T47D (cell line): ENCODE results near the gene TSSK1B.
"Not testable (repeated sequence)": the region's sequence is repeated elsewhere in the genome, so short reads cannot be mapped to it uniquely, and the experiment has no call there.

ENCODE experiments used
- DNase-seq, 2 experiments: peaks; one replicate each; pipeline versions ENCODE4 v3.0.0 to v3.0.0-alpha.2; 2011 to 2012; ENCODE audit warnings: low read depth in 1 of 2, low spot score in 1 of 2
- JUND ChIP-seq: IDR thresholded peaks from 2 replicates; pipeline ENCODE4 v1.6.1; 2012; ENCODE audit warnings: low read depth
- in situ Hi-C: cut with HindIII; loops from 2 replicates; pipeline ENCODE4 v1.10.0; 2016; ENCODE audit warnings: low sequenced_read_pairs, low pct_unique_long_range_greater_than_20kb

TSSK1B gene, protein sequence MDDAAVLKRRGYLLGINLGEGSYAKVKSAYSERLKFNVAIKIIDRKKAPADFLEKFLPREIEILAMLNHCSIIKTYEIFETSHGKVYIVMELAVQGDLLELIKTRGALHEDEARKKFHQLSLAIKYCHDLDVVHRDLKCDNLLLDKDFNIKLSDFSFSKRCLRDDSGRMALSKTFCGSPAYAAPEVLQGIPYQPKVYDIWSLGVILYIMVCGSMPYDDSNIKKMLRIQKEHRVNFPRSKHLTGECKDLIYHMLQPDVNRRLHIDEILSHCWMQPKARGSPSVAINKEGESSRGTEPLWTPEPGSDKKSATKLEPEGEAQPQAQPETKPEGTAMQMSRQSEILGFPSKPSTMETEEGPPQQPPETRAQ

DNA sequence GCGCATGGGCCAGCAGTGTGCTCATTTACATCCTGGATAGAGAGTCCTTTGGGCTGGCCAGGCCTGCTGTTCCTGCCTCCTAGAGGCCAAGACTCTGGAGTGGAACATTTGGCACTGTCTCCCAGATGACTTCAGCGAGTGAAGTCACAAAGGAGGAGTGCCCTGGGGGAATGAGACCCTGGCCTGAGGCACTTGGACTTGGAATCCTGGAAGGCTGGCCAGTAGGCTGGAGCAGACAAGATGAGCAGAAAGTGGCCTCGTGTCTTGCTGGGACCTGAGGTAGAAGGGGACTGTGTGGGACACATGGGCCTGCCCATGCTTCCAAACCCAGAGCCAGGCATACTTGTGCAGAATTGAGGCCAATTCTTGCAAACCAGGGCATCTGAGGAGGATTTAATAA is at the start of gene TSSK1B:
TSSK1B (minus strand) TSS at position 101 of the 400 bp plus-strand sequence. CDS start 150 bp downstream, outside the sequence.
- in situ Hi-C loops, result no loop called here
- no peak for TF ChIP-seq JUND
- DNase-seq, result no peak

DNA sequence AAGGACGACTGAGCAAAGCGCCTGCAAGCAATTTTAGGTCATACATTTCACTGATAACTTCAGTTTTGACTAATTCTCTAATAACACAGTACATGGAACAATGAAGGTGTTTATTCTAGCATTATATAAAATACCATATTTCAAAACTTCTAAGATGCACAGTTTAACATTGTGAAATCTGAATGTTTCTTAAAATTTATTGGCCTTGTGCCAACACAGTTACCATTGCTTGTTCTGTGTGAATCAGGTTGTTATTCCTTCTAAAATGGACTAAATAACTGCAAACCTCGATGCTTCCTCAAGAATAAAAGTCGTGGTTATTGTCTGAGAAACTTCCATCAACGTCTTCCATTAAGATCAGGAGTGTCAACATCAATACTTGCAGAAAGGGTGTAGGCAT is 45.5 kb upstream of the TSSK1B start:
- no peak for TF ChIP-seq JUND
- DNase-seq, result no peak
- in situ Hi-C loops, result no loop called here

DNA sequence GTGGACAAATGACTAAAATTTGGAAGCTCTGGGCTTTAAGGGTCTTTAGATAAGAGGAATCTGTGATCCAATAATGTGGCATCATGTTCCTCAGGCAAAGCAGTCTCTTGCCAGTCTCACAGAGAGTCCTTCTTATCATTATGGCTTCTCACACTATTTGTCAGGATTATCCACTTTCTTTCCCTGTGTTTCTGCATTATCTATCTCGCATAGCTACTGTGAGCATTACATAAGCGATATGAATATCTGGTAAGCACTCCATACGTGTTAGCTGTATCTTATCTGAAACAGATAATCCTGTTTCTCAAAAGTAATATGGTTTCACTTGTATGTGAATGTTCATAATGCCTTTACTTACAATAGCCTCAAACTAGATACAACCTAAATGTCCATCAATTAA is 43.9 kb upstream of the TSSK1B start:
- TF ChIP-seq JUND, result no peak
- in situ Hi-C loops, result no loop called here
- no peak for DNase-seq

DNA sequence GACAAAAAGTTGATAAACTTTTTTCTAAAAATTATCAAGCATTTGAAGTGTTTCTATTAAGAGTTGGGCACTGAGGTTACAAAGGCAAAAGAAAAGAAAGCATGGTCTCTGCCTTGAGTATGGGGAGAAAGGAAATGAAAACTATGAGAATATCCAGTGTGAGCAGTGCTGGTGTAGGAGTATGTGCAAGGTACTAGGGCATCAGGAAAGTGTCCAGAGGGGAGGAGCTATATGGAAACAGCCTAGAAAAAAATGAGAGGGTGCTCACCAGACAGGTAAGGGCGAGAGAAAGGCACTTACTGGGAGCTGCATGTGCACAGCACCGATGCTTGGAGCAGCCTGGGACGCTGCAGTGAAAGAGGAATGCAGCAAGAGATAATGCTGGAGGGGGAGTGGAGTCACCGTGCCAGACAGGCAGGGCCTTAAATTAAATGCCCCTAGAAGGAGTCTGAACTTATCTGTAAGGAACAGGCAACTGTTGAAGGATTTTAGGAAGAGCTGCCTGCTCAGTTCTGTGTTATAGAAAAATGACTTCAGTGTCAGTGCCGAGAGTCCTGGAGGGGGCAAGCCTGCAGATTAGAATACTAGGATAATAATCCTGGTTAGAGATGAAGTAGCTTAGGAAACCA is 39.4 kb upstream of the TSSK1B start:
- in situ Hi-C loops, result no loop called here
- DNase-seq, result peak in 1 of 2 experiments; percentile 18
- TF ChIP-seq JUND, result no peak

DNA sequence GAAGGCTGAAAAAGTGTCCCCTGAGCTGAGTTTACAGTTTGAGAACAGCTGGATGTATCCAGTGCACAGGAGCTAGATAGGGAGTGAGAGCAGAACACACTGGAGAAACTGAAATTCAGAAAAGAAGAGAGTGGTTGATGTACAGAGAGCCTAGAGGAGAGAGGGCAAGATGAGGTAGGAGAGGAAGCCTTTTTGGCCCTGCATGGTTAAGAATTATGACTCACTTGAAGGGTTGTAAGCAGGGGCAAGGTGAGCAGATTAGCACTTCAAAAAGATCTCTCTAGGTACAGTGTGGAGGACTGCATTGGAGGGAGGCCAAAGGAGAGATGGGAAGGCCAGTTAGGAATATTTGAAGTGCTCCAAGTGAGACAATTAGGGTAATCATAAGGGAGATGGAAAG is 28.2 kb upstream of the TSSK1B start:
- no peak for TF ChIP-seq JUND

DNA sequence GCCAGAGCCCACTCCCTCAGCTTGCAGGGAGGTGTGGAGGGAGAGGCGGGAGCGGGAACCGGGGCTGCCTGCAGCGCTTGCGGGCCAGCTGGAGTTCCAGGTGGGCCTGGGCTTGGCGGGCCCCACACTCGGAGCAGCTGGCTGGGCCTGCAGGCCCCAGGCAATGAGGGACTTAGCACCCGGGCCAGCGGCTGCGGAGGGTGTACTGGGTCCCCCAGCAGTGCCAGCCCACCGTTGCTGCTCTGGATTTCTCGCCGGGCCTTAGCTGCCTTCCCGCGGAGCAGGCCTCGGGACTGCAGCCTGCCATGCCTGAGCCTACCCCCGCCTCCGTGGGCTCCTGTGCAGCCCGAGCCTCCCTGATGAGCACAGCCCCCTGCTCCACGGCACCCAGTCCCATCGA is 22.3 kb upstream of the TSSK1B start:
- DNase-seq, in situ Hi-C loops: not testable (repeated sequence)

More for the DNA sequence above, 28.2 kb upstream of the TSSK1B start:
- in situ Hi-C loops, result no loop called here
- DNase-seq, result no peak

DNA sequence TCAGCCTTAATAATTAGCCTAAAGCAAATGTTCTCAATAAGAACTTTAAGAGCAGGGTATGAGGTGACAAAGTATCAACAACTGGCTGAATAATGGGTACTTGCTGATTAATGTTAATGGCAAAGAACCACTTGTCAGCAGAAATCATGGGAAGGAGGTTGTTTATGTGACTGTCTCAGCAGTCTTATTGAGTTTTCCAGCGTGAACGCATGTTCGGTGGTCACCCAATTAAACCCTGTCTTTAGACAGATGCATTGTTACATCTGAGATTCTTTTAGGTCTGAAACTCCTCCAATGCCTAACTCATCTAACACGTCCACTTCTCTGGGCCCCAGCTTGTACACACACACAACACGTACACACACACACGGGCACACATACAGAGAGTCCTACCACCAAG is 18.2 kb upstream of the TSSK1B start:
- DNase-seq, result no peak
- in situ Hi-C loops, result no loop called here
- TF ChIP-seq JUND, result no peak

DNA sequence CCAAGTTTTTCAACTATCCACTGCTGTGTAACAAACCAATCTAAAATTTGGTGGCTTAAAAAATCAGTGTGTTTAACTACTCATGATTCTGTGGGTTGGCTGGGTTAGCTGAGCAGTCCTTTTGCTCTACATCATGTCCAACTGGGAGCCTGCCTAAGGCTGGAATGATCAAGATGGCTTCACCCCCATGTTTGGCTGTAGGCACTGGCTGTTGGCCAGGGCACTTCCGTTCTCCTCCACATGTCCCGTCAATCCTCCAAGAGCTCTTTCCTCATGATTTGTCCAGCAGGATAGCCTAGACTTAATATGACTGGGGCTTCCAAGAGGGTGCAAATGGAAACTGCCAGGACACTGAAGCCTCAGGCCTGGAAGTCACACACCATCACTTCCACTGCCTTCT is 17.0 kb upstream of the TSSK1B start:
- DNase-seq, result peak in 1 of 2 experiments; percentile 19
- in situ Hi-C loops, result no loop called here
- no peak for TF ChIP-seq JUND

DNA sequence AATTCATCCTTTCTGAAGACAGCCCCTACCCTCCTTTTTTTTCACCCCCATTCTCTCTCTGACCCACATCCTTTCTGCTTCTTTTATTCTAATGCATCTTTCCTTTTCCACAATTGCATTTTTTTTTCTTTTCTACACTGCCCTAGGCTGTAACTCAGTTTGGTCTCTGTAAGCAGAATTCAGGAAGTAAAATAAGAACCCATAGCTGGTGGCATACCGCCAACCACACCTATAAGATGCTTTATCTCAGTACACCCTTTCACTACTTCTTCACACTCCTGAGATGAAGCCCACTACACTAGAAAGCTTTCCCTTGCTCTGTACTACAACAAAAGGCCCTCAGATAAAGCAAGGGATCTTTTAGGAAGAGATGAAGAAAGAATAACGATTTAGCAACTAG is 16.1 kb upstream of the TSSK1B start:
- TF ChIP-seq JUND, result no peak
- in situ Hi-C loops, result no loop called here
- no peak for DNase-seq

DNA sequence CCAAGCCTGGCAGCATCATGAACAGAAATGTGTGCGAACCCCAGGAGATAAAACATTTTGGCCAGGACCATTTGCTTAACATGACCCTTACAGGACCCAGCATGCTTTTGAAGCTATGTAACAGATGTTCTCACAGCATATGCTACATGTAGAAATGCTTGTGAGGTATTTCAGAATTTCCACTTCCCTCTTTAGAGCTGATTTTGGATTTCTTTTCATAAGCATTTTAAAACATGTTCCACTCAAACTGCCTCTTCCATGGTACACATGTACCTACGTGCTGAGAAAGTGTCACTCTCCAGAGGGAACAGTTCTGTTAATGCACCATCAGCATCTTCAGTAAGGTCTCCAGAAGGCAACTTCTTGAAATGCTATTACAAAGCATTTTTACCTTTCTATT is 15.7 kb upstream of the TSSK1B start:
- TF ChIP-seq JUND, result no peak
- in situ Hi-C loops, result no loop called here
- DNase-seq, result no peak

DNA sequence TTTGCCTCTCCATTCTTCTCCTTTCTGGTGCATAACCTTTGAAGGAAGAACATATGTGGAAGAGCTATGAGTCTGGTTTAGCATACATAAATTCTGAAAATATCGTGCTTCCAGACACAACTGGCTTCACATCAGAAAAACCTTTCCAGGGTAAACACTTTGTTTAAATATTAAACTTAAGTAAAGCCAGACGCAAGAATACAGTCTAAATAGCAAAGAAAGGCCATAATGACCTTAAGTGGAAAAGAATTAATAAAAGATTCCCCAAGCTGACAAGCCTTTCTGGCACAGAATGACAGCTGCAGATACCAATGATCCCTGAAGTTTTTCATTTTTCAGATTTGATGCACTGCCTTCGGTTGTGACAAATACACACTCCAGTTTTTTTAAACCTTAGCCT is 13.5 kb upstream of the TSSK1B start:
- in situ Hi-C loops, result no loop called here
- DNase-seq, result no peak
- no peak for TF ChIP-seq JUND

DNA sequence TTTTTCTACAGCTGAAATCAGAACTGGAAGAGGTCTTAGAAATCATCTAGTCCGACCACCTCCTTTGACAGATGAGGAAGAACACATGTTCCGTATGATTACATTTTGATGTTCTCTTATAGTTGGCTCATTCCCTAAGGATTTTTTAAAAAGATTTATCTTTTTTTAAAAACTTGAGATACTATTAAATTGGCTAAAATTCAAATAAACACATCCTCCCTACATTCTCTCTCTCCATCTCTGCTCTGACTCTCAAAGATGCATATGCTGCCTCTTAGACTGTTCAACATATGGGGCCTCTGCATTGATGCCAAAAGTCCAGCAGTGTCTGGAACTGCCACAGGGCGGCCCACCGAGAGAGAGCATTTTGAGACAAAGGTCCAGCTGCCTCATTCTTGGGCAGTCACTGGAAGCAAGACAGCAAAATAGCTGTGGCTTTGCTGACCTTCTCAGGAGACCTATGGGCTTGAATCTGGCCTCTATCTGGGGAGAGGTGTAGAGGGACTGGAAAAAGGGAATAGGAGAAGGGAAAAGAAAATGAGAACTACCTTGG is 12.8 kb upstream of the TSSK1B start:
- in situ Hi-C loops, result no loop called here
- TF ChIP-seq JUND, result no peak
- peak in 1 of 2 experiments; percentile 38 for DNase-seq

DNA sequence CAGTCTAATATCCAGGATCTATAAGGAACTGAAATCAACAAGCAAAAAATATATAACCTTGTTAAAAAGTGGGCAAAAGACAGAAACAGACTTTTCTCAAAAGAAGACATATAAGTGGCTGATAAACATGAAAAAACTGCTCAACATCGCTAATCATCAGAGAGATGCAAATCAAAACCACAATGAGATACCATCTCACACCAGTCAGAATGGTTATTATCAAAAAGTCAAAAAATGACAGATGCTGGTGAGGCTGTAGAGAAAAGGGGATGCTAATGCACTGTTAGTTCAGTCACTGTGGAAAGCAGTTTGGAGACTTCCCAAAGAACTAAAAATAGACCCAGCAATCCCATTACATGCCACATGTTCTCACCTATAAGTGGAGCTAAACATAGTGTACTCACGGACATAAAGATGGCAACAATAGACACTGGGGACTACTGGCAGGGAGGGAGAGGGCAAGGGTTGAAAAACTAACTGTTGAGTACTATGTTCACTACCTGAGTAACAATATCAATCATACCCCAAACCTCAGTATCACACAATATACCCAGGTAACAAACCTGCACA is 11.7 kb upstream of the TSSK1B start:
- no peak for TF ChIP-seq JUND
- no peak for DNase-seq
- in situ Hi-C loops, result no loop called here
